Endothelial cell (in vitro differentiated cells): ENCODE data around the gene KRT72. TPM values are rescaled to one million over a fixed set of nuclear protein-coding genes. Genes with fewer than 3 reads are reported as not detected.

Source experiments
- DNase-seq: peaks from one replicate; pipeline ENCODE4 v3.0.0; 2021; ENCODE audit warnings: low spot score
- H3K27ac Mint-ChIP-seq: one replicate; pipeline ENCODE4 v1.8.0; 2021; ENCODE audit warnings: mixed read lengths, inconsistent platforms; ENCODE audit not compliant: unreplicated experiment
- H3K27me3 Mint-ChIP-seq: one replicate; pipeline ENCODE4 v1.8.0; 2021; ENCODE audit warnings: mild to moderate bottlenecking, moderate library complexity, mixed read lengths, inconsistent platforms; ENCODE audit not compliant: unreplicated experiment
- H3K36me3 Mint-ChIP-seq: one replicate; pipeline ENCODE4 v1.8.0; 2021; ENCODE audit warnings: mild to moderate bottlenecking, low read depth, mixed read lengths, inconsistent platforms; ENCODE audit not compliant: unreplicated experiment
- H3K4me1 Mint-ChIP-seq: one replicate; pipeline ENCODE4 v1.8.0; 2021; ENCODE audit warnings: mild to moderate bottlenecking, mixed read lengths, inconsistent platforms; ENCODE audit not compliant: unreplicated experiment
- H3K4me3 Mint-ChIP-seq: one replicate; pipeline ENCODE4 v1.8.0; 2021; ENCODE audit warnings: mild to moderate bottlenecking, mixed read lengths, inconsistent platforms; ENCODE audit not compliant: unreplicated experiment
- H3K9me3 Mint-ChIP-seq: one replicate; pipeline ENCODE4 v1.8.0; 2021; ENCODE audit warnings: mixed read lengths, inconsistent platforms; ENCODE audit not compliant: unreplicated experiment
- CTCF ChIP-seq: fragments of 200-600 bp; sonication (generic); IDR thresholded peaks from one replicate; pipeline ENCODE4 v1.5.0; 2021; ENCODE audit warnings: antibody characterized with exemption; ENCODE audit not compliant: unreplicated experiment
- total RNA-seq: library from RNA; stranded (reverse); fragmentation: NEBNext Ultra II Directional; extraction: Animal tissue kit (Norgen Biotek cat#: 25700); gene quantifications from one replicate; pipeline ENCODE4 v1.2.1, GENCODE V29; 2021; ENCODE audit not compliant: unreplicated experiment

The KRT72 gene
- total RNA-seq, 1 donor from 2014 or later = 0.28 TPM

GRCh38 chr12:52641468-52641867, 40.2 kb upstream of the KRT72 start:
- no peak overlapping the region for H3K4me3 Mint-ChIP-seq
- H3K4me1 Mint-ChIP-seq = no peaks in the 10 kb centered on the region
- no peaks in the 10 kb centered on the region for H3K9me3 Mint-ChIP-seq
- H3K27ac Mint-ChIP-seq = no peak overlapping the region
- no peak for DNase-seq
- no peaks in the 10 kb centered on the region for H3K36me3 Mint-ChIP-seq
- H3K27me3 Mint-ChIP-seq = no peaks in the 10 kb centered on the region
- TF ChIP-seq CTCF = no peak

- no peak for TF ChIP-seq CTCF
- no peak overlapping the region for H3K4me3 Mint-ChIP-seq
- H3K36me3 Mint-ChIP-seq = no peaks in the 10 kb centered on the region
- no peaks in the 10 kb centered on the region for H3K9me3 Mint-ChIP-seq
- no peak overlapping the region for H3K27ac Mint-ChIP-seq
- H3K27me3 Mint-ChIP-seq = peaks cover 1% of the 10 kb centered on the region
- peaks cover 3% of the 10 kb centered on the region for H3K4me1 Mint-ChIP-seq
- DNase-seq = no peak
These were observed 36.0 kb upstream of the KRT72 start for GRCh38 chr12:52637299-52637698.

- no peak for DNase-seq
- TF ChIP-seq CTCF = no peak
- Mint-ChIP-seq H3K9me3 (no peaks in the 10 kb centered on the region), H3K27me3 (peaks cover 1% of the 10 kb centered on the region), H3K4me3 (no peak overlapping the region), H3K4me1 (peaks cover 3% of the 10 kb centered on the region), H3K36me3 (no peaks in the 10 kb centered on the region), H3K27ac (no peak overlapping the region)
These were observed 35.5 kb upstream of the KRT72 start for GRCh38 chr12:52636592-52637258.

GRCh38 chr12:52636189-52636588, 34.9 kb upstream of the KRT72 start:
- Mint-ChIP-seq H3K27me3 (peaks cover 1% of the 10 kb centered on the region), H3K4me1 (peaks cover 3% of the 10 kb centered on the region), H3K27ac (no peak overlapping the region), H3K9me3 (no peaks in the 10 kb centered on the region), H3K4me3 (no peak overlapping the region), H3K36me3 (no peaks in the 10 kb centered on the region)
- TF ChIP-seq CTCF = no peak
- no peak for DNase-seq

- no peaks in the 10 kb centered on the region for H3K9me3 Mint-ChIP-seq
- H3K27ac Mint-ChIP-seq = no peak overlapping the region
- no peaks in the 10 kb centered on the region for H3K36me3 Mint-ChIP-seq
- H3K4me3 Mint-ChIP-seq = no peak overlapping the region
- no peak for DNase-seq
- H3K27me3 Mint-ChIP-seq = peaks cover 4% of the 10 kb centered on the region
- H3K4me1 Mint-ChIP-seq = peaks cover 3% of the 10 kb centered on the region
- no peak for TF ChIP-seq CTCF
These were observed 33.2 kb upstream of the KRT72 start for GRCh38 chr12:52634266-52635056.
